K562 (cell line): ENCODE results near the gene MEOX1. TPM values are rescaled to one million over a fixed set of nuclear protein-coding genes. Genes with fewer than 3 reads are reported as not detected.

Source experiments
- MTF1 ChIP-seq: fragments of 250-450 bp; sonication (Bioruptor Pico); IDR thresholded peaks from 2 replicates; pipeline ENCODE4 v1.9.0; 2021; ENCODE audit warnings: moderate library complexity, mild to moderate bottlenecking, inconsistent platforms, borderline replicate concordance
- ZNF239 ChIP-seq: fragments of 250-450 bp; sonication (Bioruptor Pico); IDR thresholded peaks from 2 replicates; pipeline ENCODE4 v1.4.0; 2020; ENCODE audit warnings: mild to moderate bottlenecking
- ZNF407 ChIP-seq: fragments of 450-650 bp; IDR thresholded peaks from 2 replicates; pipeline ENCODE4 v1.6.1; 2016; ENCODE audit warnings: low read depth
- polyA plus RNA-seq, 8 experiments: library from polyadenylated mRNA; depleted of rRNA in 4 of 8; stranded (reverse) in 5 of 8; unstranded in 3 of 8; fragments of >200 nt; fragmentation: Nextera tagmentation in 2 of 8; fragmentation: Illumina TruSeq in 1 of 8; extraction: Ambion mirVana in 2 of 8; extraction: Trizol in 1 of 8; gene quantifications; 2 replicates each; pipeline versions ENCODE4 v1.2.1 to v1.2.3, GENCODE V29; 2011 to 2014; ENCODE audit warnings: inconsistent platforms in 1 of 8, missing spikeins in 1 of 8
- total RNA-seq, 7 experiments: library from RNA; depleted of rRNA in 6 of 7; stranded (reverse); fragments of >200 nt in 6 of 7; fragmentation: Illumina TruSeq in 2 of 7; extraction: Trizol in 2 of 7; gene quantifications; 2 replicates each; pipeline versions ENCODE4 v1.2.1 to v1.2.3, GENCODE V29; 2011 to 2021; ENCODE audit warnings: low replicate concordance in 1 of 7

The MEOX1 gene
- total and polyA plus RNA-seq, 9 of the 15 experiments (the other 6 are each of a cell fraction or from before 2014, with no cell fraction given): not detected

GRCh38 chr17:43604549-43604948 is 57.2 kb downstream of the MEOX1 start (continued):
- TF ChIP-seq ZNF407: no peak
- TF ChIP-seq ZNF239: no peak
- no peak for TF ChIP-seq MTF1 (CRISPR knock-in tag)
